Stimulated activated CD8-positive, alpha-beta memory T cell treated with anti-CD3 and anti-CD28 coated beads, Interleukin-7, amount 100 ng/mL, for 1 hour (primary cell): ENCODE data around the gene DLK1.

Experiments used
- DNase-seq, 2 donors: peaks; one replicate each; pipeline ENCODE4 v3.0.0-alpha.2; 2020; ENCODE audit warnings: low read depth in 2 of 2

DLK1 gene

GRCh38 chr14:100776681-100777365, 50.1 kb downstream of the DLK1 start:
- DNase-seq: no peak

DNA sequence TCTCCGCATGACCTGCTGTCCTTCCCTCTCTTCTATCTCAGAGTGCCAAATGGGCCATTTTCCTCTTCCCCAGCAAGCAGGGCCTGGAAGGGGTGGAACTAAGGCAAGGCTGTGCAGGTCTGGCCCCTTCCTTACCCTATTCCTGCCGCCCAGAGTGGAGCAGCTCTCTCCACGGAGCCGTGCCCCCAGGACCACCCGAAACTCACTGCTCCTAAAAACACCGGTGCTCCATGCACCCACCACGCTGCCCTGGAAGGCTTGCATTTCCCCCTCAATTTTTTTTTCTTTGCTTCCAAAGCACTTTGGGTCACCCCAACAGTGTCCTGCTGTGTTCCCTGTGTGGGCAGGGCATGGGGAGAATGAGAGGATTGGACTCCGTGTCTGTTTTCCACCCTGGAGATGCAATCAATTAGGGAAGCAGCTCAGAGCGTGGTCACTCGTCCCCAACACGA, 50.7 kb downstream of the DLK1 start:
- no peak for DNase-seq

DNA sequence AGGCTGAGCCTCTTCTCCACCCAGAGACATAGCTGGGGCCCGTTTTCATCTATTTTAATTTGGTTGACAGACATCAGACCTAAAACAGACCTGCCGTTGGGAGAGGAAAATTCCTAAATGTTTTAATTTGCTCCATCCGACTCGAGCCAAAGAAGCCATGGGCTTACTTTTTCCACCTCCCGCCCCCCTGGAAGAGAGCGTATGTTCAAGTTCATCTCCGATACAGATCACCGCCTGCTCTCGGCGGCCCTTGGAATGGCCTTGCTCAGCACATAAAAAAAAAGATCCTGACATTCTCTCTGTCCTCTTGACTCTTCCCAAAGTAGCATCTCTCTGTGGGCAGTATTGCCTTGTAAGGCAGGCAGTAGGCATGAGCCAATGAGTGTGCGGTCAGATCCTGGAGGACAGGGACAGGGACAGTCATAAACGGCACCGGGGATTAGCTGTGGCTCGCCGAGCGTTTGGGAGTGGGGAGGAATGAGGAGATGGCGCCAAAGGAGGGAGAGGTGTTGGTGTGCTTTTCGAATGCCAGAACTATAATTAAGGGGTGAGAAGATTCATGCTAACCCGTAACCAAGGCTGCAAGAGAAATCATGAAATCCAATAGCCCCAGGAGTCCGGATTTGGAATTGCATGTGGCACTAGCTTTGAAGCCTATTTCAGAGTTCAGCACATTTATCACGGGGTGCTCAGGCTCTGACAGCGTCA, 51.3 kb downstream of the DLK1 start:
- DNase-seq: no peak

DNA sequence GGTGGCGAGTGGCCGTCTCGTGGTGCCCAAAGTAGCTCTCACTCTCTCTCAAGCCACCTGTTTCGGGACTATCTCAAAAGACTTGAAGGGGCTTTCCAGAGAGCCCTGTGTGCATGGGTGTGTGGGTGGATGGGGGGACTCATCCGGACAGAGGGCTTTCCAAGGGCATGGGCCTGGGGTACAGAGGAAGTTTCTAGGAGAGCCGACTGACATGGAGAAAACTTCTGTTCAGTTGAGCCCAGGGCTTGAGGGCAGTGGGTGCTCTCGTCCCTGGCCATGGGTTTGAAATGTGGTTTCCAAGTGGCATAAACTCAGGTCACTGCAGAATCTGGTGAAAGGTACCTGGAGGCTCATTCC, 51.8 kb downstream of the DLK1 start:
- no peak for DNase-seq

- DNase-seq: no peak
Observed at GRCh38 chr14:100778951-100779690, 52.4 kb downstream of the DLK1 start.

- DNase-seq: no peak
Observed at GRCh38 chr14:100779691-100780080, 53.0 kb downstream of the DLK1 start.

- no peak for DNase-seq
Observed at GRCh38 chr14:100780246-100780645, 53.6 kb downstream of the DLK1 start.

DNA sequence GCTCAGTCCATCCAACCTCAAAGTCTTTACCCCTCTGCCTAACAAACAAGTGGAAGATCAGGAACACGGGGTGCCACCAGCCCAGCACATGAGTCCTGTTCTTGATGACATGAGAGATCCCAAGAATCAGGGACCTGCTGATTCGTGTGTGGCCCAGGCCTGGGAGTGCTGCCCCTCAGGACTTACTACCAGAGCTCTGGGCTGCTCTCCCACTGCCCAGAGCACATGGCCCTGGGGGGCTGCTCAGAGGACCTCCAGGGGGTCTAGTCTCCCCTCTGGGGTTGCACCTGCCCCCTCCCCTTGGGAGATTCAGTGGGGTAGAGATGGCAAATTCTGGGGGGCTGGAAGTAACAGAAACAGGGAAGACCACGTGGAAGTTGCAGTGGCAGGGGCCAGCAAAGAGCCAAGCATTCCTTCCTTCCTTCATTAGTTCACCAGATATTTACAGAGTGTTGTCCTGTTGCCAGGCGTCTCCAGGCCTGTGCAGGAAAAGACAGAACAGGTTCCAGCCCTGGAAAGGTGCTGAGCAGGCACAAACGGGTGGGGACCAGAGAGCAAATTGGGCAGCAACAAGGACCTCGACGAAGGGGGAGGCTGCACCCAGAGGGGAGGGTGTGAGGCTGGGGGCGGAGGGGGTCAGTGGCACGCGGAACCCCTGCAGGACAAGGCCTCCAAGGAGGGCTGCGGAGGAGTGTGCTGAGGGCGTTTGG, 54.1 kb downstream of the DLK1 start:
- no peak for DNase-seq

DNA sequence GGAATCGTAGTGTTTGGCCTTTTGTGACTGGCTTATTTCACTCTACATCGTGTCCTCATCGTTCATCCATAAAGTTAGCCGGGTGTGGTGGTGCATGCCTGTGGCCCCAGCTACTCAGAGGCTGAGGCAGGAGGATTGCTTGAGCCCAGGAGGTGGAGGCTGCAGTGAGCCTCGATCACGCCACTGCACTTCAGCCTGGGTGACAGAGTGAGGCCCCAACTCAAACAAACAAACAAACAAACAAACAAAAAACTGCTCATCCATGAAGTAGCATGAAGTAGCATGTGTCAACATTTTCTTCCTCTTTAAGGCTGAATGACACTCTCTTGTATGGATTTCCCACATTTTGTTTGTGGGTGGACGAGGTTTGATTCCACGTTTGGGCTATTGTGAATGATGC, 55.3 kb downstream of the DLK1 start:
- no peak for DNase-seq

DNA sequence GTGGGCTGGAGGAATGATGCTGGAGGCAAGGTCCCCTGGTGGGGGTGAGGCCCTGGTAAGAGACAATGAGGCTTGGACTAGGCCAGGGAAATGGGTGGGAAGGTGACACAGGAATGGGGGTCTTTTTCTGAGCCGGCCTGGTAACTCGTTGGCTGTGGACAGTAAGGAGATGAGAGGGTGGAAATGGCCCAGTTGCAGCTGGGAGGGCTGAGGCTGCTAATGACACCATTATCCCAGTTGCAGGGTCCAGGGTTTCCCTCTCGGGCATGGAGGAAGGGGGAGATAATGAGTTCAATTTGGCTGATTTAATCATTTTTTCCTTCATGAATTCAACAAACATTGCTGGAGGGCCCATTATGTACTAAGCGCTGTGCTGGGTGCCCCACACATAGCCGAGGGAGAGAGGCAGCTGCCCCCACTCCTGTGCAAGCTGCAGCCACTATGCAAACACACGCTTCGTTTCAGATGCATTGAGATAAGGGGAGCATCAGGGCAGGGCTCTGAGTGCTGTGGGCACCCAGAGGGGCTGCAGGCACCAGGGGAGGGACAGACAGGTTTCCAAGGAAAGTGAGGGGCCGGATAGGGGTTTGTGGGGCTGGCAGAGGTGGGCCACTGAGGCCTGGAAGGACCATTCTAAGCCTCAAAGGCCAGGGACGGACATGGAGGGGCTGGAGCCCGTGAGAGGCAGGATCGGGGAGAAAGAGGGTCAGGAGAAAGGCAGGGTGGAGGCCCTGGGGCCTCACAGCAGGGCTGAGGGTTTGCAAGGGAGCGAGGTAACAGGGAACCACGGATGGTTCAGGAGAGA, 56.0 kb downstream of the DLK1 start:
- no peak for DNase-seq

DNA sequence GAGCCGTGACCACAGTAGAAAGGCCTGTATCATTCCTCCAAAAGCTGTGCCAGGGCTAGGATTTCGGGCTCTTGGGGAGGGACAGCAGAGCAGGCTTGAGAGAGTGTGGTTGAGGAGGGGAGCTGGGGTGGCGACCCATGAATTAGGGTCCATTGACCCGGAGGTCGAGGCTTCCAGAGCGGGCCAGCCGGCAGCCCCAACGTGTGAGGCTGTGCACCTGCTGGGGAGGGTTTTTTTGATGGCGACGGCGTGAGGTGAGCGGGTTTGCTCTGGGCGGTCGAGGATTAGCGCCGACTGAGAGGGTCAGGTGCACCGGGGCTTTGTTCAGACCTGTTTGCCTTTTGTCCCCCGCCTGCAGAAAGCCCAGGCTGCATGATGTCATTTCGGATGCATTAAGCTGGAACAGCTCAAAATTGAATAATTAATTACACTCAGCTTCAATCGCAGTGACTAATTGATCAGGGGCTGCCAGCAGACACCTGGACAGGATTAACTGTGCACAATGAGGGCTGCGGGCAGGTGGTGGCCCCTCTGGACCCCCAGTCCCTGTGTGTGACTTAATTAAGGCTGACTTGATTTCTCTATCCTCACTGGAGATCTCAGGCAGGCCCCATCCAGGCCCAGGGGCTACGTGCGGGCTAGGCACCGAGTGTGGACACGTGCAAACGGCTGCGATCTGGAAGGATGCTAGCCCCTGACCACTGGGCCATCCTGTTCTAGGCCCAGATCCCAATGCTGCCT, 57.1 kb downstream of the DLK1 start:
- no peak for DNase-seq

- DNase-seq: no peak
Observed at GRCh38 chr14:100784523-100785337, 58.0 kb downstream of the DLK1 start.

GRCh38 chr14:100785338-100785615, 58.6 kb downstream of the DLK1 start:
- DNase-seq: no peak

GRCh38 chr14:100785626-100786025, 58.9 kb downstream of the DLK1 start:
- no peak for DNase-seq

DNA sequence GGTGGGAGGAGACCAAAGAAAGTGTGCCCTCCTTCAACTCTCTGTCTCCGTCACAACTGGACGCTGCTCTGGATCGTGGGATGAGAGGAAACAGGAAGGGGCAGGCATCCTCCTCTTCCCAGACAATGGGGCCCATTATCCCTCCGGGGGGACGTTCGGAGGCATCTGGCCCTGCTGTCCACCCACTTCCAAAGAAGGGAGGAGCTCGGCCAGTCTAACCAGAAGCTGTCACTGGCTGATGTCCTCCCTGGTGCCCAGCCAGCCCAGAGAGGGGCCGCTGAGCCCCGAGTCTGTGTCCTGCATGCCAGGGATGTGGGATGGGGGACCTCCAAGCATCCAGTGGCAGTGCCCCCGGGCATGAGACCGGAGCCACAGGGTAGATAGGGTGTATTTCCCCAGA, 59.4 kb downstream of the DLK1 start:
- no peak for DNase-seq

DNA sequence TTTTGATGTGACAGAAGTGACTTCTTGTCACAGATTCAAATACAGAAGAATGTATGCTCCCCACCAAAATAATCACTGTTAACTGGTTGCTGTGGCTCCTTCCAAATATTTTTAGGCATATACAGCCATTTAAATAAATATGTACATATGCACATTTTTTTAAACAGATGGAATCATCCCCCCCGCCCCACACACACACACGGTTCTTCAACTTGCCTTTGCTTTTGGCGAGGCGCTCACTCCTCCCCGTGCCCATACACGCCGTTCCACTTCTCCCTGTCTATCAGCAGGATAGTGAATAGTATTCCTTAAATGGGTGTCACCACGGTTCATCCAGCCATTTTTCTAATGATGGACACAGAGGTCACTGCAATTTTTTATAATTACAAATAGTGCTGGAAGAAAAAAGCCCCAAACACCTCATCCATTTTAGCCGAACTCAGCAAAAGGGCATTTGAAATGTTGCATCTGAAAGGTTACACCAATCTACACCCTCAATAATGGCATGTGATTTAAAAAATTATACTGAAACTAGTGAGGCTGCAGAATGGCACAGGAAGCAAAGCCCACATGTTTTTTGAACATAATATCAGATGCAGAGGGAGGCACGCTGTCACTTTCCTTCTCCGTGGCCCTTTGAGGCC, 60.0 kb downstream of the DLK1 start:
- DNase-seq: no peak

DNA sequence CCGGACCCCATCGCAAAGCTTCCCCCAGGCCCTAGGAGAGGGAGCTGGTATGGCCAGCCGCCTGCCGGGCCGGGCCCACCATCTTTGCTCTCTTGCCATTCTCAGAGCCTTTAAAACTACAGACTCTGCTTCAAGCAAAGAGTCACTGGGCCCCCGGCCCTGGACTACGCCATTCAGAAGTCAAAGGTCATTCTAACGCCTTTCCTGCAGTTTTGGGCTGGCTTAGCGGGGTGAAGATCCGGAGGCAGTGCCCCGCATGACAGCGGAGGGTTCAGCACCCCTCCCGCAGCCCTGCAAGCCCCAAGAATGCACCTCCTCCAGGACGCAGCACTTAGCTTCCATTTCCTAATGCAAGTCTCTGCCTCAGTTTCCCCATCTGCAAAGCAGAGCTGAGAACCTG, 61.0 kb downstream of the DLK1 start:
- DNase-seq: no peak
